GM19468 (cell line): Measurements from ENCODE around the gene GLRX3.
A peak's percentile ranks its signal among the peaks of the same experiment; 100 is the strongest.
"Not testable (repeated sequence)": the region's sequence is repeated elsewhere in the genome, so short reads cannot be mapped to it uniquely, and the experiment has no call there.

Experiments used
- ATAC-seq: cut with Tn5 transposase; IDR thresholded peaks from one replicate; pipeline ENCODE4 v1.9.1; 2021; ENCODE audit warnings: mild to moderate bottlenecking, moderate library complexity, moderate number of reproducible peaks; ENCODE audit not compliant: unreplicated experiment; ENCODE audit errors: extremely low read depth

GLRX3 gene

DNA sequence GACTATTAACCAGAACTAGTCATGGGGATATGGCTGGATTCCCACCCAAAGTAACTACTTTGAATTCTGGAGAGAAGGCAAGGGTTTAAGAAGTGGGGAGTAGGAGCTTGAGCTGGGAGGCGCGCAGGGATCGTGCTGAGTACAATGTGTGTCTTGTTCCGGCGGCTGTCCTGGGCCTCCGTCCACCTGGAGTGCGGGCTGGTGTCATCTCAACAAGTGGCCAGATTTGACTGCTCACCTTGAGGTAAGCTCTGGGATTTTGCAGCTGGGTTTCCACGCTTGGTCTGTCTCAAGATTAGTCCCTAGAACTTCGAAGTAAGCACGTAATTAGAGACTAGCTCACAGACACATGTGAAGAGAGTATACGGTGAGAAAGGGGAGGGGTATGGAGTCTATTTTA is 49.4 kb downstream of the GLRX3 start:
- ATAC-seq = no peak

DNA sequence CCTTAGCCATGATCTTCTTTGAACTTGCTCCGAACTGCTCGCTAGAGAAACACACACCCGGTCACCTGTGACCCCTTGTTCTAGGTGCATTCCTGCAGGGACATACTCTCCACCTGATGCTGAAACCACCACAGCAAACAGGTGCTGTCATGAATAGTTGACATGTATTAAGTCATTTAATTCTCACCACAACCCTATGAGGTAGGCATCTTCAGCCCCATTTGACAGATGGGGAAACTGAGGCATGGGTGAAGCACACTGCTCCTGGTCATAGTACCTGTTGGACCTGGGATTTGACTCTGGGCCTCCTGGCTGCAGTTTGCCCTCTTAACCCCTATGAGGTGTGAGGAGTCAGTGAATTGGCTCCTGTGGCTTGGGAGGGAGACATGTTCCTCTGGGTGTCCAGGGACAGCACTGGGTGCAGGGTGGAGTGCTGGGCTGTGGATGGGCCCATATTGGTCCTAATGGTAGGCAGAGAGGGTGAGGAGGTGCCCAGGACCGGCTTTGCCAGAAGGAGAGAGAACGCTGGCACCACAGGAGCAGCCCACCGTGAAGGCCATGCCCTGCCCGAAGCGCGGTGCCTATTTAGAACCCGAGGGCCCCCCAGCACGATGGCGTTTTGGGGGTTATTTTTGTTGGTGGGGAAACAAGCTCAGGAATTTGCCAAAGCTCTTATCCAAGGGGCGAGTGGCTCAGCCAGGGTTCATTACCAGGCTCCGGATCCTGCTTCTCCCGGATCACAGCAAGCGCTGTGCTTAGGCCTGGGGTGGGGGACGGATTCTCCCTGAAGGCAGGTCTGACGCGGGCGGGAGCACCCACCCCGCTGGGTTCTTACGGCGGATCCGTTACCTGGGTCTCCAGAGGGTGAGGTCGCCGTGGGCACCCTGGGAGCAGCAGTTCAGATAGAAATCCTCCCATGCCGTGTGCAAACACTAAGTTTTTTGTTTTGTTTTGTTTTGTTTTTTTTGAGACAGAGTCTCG is 52.3 kb downstream of the GLRX3 start:
- ATAC-seq = no peak

DNA sequence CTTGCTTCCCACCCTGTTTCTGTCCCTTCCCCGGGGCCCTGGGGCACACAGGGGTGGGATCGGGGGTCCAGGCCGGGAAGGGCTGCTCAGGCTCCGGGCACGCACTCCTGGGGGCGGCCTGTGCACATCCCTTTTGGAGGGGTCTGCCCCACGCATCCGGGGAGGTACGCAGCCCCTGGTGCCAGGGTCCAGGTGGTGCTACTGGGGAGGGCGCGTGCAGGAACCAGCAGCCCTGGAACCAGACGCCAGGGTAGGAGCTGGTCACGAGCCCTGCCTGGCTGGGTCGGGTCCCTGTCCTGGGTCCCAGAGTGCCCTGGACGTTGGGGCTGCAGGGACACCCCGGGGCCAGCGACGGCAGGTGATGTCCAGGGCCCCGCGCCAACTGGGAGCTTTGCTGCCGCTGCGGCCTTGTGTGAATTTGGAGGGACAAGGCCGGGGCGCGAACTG is 53.4 kb downstream of the GLRX3 start:
- ATAC-seq = no peak

DNA sequence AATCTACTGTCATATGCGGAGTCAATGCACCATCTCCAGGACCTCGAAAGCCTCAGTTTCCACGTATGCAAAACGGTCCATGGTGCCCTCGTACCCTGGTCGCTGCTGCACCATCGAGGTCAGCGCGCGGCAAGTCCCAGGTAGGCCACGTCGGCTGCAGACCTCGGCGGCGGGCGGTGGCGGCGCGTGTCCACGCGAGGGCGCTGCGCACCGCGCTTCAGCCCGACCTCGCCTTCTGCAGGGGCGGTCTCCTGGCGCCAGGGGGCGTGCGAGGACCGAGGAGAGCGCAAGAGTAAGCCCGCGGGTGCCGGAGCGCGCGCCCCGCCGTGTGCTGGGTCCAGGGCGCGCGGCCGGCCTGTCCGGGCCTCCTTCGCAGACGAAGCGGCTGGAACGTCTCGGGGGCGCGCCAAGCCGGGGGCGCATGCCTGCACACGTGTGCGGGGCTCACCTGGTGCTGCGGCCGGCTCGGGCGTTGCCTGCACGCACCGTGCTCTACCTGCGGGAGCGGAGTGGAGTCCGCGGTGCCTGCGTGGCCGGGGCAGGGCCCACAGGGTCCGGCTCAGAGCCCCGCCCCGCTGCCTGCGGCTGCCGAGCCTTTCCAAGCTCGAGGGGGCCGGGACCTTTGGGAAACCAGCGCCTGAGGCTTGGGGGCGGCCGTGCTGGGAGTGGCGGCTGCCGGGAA is 54.0 kb downstream of the GLRX3 start:
- ATAC-seq = peak; percentile 95

DNA sequence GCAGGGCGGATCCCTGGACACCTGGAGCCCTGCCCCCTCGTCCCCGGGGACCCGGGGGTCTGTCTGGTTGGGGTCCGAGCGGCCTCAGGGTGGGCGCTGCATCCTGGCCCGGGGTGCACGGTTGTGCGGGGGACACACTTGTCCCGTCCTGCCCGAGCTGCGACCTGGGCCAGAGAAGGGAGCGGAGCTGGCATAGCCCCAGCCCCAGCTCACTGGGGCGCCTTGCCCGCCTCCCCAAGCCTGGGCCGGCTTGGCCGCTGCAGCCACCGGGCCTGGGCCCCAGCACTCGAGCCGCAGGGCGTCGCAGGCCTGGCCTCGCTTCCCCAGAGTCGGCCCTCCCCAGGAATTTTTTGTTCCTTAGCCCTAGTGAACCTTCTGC is 54.5 kb downstream of the GLRX3 start:
- no peak for ATAC-seq

DNA sequence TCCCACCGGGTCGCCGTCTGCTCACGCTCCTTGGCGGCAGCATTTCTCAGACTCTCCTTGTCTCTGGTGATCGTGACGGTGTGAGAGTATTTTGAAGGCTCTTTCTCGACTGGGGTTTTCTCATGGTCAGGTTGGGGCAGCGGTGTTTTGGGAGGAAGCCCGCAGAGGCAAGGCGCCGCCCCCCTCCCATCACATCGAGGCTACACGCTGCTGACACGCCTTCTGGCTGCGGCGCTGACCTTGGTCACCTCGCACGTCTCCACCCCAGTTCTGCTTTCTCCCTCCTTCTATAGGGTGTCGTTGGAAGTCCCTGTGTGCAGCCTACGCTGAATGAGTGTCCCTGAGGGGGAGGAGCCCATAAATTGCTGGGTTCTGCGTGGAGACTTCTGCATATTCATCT is 55.2 kb downstream of the GLRX3 start:
- no peak for ATAC-seq

DNA sequence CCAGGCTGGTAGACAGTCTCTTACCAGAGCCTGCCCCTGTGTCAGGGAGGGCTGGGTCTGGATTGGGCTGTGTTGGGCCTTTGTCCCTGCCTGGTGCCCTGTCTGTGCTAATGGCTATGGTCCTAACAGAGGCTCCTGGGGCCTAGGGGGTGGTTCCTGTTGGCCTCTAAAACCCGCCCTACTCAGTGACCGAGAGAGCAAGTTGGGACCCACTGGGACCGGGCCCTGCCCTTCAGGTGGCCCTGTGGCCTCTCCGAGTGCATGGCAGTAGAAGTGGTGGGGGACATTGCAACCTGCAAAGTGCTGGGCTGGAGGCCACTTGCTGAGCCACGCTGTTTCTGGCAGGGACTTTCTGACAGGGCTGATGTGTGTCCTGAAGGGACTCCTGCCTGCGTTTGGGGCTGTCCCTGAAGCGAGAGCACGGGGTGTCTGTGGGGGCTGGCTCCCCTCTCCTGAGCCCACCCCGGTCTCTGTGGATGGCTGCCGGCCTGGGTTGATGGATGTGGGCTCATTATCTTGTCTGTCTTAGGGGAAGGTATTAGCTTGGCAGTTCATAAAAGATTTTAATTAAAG is 56.2 kb downstream of the GLRX3 start:
- ATAC-seq = no peak

DNA sequence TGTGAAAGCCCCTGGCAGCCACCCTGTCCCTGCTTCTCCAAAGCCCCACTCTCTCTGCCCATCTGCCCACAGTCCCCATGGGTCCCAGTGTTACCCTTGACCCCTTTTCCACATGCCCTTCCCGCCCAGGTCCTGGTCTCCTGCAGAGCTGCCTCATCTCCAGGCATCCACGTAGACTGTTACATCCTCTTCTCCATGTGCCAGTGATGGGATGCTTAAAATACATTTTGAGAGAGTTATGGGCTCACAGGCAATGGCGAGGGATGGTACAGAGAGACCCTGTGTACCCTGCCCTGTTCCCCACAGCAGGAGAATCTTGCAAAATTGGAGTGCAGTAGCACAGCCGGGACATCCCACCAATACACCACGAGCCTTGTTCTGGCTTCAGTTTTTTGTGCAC is 56.8 kb downstream of the GLRX3 start:
- ATAC-seq = no peak

DNA sequence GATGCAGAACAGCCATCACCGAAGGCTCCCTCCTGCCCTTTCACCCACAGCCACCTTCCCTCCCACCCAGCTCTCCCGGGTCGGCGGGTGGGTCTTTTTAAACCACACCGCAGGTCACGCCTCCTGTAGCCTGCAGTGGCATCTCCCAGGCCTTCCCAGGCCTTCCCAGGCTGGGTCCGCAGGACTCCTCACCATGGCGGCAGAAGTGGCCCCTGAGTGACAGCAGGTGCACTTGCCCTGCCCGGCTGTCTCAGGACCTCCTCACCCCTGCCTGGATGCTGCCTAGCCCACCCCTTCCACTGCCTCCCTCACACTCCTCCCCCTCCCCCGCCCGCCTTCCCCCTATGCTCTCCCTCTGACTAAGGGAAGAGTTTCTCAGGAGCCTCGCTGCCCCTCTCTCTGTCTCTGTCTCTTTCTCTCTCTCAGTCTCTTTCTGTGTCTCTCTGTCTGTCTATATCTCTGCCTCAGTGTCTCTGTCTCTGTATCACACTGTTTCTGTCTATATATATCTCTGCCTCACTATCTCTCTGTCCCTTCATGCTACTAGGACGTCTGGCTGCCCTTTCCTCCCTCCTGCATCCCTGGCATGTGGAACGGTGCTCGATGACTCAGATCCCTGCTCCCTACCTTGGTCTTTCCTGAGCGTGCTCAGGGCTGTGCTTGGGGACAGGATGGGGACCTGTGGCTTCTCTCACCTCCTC is 57.5 kb downstream of the GLRX3 start:
- no peak for ATAC-seq

DNA sequence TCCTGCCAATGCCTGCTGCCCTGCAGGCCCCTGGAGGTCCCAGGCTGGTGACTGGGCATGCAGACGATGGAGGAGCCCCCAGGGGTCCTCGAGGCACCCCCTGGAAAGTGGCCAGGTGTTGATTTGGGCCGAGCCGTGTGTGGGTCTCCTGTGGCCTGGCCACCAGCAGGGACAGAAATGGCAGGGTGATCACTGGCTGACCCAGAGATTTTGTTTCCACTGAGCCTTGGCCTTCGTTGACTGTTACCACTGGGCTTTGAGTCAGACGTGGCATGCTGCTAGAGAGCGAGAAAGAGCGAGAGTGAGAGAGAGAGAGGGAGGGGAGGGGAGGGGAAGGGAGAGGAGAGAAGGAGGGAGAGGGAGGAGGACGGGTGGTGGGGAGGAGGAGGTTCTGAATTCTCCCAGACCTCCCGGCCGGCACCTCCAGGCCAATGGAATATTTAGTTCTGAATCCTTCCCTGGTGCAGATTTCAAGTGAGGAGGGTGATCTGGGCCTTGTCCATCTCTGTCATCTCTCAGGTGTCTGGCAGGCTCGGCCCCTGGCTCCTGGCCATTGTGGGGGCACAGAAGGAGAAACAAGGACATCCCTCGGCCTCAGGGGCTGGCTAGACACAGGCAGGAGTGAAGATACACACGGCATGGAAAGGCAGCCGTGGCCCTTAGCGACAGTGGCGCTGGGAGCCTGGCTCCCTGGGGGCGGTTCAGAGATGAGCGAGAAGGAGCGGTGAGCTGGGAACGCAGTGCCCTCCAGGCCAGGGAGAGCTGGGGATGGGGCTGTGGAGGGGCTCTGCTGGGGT is 58.2 kb downstream of the GLRX3 start:
- no peak for ATAC-seq

DNA sequence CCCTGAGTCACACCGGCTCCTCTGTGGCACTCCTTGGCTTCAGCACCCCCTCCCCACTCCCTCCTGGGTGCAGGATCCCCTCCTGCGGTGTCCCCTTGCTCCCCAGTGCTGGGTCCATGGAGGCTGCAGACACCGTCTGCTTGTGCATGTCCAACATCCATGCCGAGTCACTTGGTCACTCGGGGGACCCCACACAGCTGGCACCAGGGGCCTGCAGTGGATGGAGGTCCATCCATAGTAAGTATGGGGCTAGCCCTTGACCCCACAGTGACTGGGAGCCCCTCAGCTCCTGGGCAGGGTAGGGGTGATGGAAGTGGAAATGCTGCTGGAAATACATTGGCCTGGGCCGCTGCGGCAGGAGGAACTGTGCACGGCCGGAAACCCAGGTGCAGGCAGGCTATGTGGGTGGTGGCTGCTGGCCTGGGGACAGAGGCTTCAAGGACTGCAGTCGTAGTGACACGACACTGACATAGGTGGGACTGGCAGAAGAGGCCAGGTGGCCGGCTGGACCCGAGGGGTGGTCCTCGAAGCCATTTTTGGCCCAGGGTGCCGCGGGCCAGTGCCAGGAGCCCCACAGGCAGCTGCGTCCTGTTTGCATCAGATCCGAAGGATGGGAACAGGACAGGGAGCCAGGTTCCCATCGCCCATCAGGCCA is 58.9 kb downstream of the GLRX3 start:
- no peak for ATAC-seq

DNA sequence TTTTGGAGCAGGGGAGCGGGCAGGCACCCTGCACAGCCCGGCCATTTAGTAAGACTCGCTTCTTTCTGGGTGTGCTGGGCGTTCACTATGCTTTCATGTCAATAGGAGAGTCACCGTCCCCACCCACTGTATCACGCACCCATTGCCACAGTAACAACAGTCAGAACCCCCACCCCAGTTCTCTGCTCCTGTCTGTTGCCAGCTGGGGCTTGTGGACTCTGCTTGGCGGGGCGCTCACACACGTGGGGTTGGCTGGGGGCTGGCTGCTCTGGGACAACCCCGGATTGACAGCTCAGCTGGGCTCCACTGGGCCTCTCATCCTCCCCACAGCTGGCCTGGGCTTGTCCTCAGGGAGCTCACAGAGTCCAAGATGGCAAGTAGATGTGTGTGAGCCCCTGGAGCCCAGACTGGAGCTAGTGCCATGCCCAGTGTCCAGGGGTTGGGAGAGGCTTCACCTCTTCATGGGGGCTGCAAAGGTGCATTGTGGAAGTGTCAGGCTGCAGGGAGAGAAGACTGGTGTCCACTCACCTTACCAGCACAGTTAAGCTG is 59.6 kb downstream of the GLRX3 start:
- no peak for ATAC-seq

DNA sequence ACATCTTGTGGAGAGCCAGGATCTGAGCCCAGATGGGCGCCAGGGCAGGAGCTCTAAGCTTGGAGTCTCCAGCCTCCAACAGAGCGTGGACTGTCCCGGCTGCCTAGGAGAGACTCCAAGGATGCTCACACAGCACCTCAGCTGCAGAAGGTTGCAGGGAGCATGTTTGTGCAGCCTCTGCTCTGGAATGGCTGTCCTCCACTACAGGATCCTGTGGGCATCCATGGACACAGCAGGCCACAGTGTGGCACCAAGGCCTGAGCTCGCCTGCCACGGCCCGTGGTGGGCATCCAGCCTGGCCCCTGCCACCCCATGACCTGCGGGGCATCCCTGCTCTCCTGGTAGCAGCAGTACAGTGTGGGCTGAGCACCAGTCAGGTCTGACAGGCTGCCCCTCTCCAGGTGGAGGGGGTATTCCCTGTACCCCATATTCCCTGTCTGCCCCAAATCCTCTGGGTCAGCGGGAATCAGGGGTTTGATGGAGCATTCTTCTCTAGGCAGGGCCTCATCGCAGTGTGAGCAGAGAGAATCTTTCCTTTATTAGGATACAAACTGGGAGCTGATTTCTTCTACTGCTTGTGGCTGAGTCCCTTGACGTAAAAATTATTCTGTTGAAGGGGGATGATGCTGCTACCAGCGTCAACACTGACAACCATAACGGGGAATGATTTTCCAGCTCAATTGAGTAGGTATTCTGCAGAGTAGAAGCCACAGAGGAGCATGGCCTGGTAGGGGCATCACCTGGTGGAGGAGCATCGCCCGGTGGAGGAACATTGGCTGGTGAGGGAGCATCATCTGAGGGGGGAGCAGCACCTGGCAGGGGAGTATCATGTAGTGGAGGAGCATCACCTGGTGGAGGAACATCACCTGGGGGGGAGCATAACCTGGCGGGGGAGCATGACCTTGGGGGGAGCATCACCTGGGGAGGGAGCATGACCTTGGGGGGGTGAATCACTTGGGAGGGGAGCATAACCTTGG is 60.6 kb downstream of the GLRX3 start:
- no peak for ATAC-seq

DNA sequence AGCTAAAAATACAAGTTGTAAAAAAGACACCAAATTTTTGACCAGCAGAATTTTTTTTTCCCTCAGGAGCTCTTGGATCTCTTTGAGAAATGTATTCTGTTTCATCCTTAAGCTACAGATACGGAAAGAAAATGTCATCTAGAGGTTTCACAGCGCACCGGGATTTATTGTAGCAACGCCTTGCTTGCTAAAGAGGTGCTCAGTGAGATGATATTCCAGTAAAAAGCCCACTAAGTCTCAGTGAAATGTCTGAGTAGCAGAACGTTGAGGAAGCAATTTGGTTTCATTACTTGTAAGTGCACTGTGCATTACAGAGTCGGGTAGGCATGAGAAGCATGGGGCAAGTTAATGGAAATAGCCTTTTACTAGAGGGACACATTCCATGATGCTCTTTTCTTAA is 62.5 kb downstream of the GLRX3 start:
- ATAC-seq = no peak

DNA sequence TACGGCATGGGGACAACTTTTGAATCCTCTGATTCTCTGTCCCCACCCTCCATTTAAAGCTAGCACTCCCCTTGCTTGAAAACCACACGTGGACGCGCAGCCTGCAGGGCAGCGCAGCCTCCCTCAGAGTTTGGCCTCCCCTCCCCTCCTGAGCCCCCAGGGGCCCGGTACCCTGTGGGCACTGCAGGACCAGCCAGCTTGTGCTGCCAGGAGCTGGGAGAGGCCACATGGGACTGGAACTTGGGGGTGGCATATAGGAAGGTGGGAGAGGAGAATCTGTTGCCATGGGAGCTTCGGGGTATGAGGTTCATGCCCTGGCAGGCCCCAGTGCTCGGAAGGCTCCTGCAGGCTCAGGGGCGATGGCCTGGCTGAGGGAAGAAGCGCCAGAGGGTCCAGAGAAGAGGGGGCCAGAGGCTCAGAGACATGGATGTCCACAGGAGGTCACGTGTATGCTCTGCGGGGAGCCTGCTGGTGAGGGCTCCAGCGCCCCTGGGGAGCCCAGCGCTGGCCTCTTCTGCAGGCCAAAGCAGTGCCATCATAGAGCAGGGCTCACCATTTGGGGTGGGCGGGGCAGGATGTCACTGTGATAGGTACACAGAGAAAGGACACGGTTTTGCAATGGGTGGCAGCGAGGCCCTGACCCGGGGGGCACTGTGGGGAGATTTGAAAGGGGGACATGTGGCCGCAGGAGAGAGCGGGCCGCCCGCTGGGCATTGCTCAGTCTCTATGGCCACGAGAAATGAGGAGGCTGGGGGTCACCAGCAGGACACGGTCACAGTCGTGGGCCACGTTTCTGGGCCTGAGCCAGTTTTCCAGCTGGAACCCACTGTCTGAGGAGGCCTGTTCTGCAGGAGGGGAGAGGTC is 64.2 kb downstream of the GLRX3 start:
- ATAC-seq = no peak

DNA sequence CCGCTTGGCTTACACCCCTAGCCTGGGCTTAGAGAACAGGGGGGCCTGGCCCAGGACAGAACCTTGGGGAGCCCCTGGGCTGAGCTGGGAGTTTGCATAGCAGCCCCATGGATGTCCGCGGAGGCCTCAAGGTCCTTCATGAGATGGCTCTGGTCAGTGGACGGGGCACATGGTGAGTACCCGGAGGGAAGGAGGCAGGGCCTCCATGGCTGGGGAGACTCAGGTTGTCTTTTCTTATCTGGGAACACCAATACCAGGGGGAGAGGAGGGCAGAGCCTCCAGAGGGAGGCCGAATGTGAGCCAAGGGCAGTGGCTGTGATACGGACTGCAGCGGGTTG is 64.8 kb downstream of the GLRX3 start:
- ATAC-seq = no peak

DNA sequence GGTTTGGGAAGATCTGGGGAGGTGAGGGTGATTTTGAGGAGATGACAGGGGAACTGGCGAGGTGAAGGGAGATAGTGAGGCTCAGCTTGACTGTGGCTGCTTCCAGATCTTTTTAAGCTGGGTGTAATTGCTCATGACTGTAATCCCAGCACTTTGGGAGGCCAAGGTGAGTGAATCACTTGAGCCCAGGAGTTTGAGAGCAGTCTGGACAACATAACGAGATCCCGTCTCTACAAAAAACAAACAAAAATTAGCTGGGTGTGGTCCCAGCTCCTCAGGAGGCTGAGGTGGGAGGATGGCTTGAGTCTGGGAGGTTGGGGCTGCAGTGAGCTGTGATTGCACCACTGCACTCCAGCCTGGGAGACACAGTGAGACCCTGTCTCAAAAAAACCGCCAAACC is 66.0 kb downstream of the GLRX3 start:
- ATAC-seq = not testable (repeated sequence)
